HepG2 (cell line): Measurements from ENCODE around the gene ANKRD2. TPM values are rescaled to one million over a fixed set of nuclear protein-coding genes. Genes with fewer than 3 reads are reported as not detected.

ENCODE experiments used
- CREB1 ChIP-seq, 2 experiments: fragments of 450-650 bp in 1 of 2; IDR thresholded peaks; 2 replicates each; pipeline ENCODE4 v1.6.1; 2016 to 2017; ENCODE audit warnings: control low read depth in 1 of 2, mild to moderate bottlenecking in 1 of 2, missing compliant biosample characterization in 1 of 2, missing genetic modification characterization in 1 of 2
- CREM ChIP-seq, 2 experiments: sonication (generic) in 1 of 2; formaldehyde crosslinking in 1 of 2; IDR thresholded peaks; 2 replicates each; pipeline versions ENCODE4 v1.4.0 to v1.6.1; 2016 to 2020; ENCODE audit warnings: antibody characterized with exemption in 1 of 2, mild to moderate bottlenecking in 1 of 2, missing genetic modification reagents in 1 of 2
- ETV5 ChIP-seq: IDR thresholded peaks from 2 replicates; pipeline ENCODE4 v1.6.1; 2018; ENCODE audit warnings: missing biosample characterization, missing genetic modification reagents, inconsistent platforms, borderline replicate concordance
- FOSL2 ChIP-seq: sonication (generic); formaldehyde crosslinking; IDR thresholded peaks from 2 replicates; pipeline ENCODE4 v1.4.0; 2020; ENCODE audit warnings: missing genetic modification reagents
- GATAD2A ChIP-seq: IDR thresholded peaks from 2 replicates; pipeline ENCODE4 v1.6.1; 2016
- GLI4 ChIP-seq: sonication (generic); formaldehyde crosslinking; IDR thresholded peaks from 2 replicates; pipeline ENCODE4 v1.5.1; 2020; ENCODE audit warnings: missing genetic modification reagents, mild to moderate bottlenecking, moderate library complexity, borderline replicate concordance
- HNF4A ChIP-seq: sonication (generic); formaldehyde crosslinking; IDR thresholded peaks from 2 replicates; pipeline ENCODE4 v1.4.0; 2020; ENCODE audit warnings: missing genetic modification reagents
- MAFG ChIP-seq: sonication (generic); formaldehyde crosslinking; IDR thresholded peaks from 2 replicates; pipeline ENCODE4 v1.5.1; 2020; ENCODE audit warnings: mild to moderate bottlenecking, missing genetic modification reagents
- MAFK ChIP-seq, 2 experiments: IDR thresholded peaks in 1 of 2; conservative IDR thresholded peaks in 1 of 2; 2 replicates each; pipeline ENCODE4 v1.6.1; 2011; ENCODE audit warnings: improper control_type of control experiment in 2 of 2, low read length in 2 of 2
- NFE2 ChIP-seq: sonication (generic); formaldehyde crosslinking; IDR thresholded peaks from 2 replicates; pipeline ENCODE4 v1.4.0; 2020; ENCODE audit warnings: missing genetic modification reagents
- NFE2L2 ChIP-seq: fragments of 150-350 bp; IDR thresholded peaks from 2 replicates; pipeline ENCODE4 v1.6.1; 2014; ENCODE audit warnings: low read length
- PTBP1 ChIP-seq: fragments of 200-400 bp; formaldehyde crosslinking; IDR thresholded peaks from 2 replicates; pipeline ENCODE4 v1.6.1; 2018; ENCODE audit warnings: low read length, low read depth; ENCODE audit not compliant: poor library complexity, severe bottlenecking
- RAD51 ChIP-seq: fragments of 450-650 bp; IDR thresholded peaks from 2 replicates; pipeline ENCODE4 v1.6.1; 2016; ENCODE audit warnings: borderline replicate concordance
- SAFB2 ChIP-seq: sonication (generic); formaldehyde crosslinking; IDR thresholded peaks from 2 replicates; pipeline ENCODE4 v1.5.1; 2020; ENCODE audit warnings: missing genetic modification reagents, low read depth, mild to moderate bottlenecking, borderline replicate concordance
- SNRNP70 ChIP-seq: fragments of 200-400 bp; formaldehyde crosslinking; IDR thresholded peaks from 2 replicates; pipeline ENCODE4 v1.6.1; 2017; ENCODE audit warnings: mild to moderate bottlenecking, low read depth, low read length, moderate library complexity
- ZBTB7B ChIP-seq: sonication (generic); formaldehyde crosslinking; IDR thresholded peaks from 2 replicates; pipeline ENCODE4 v1.4.0; 2020; ENCODE audit warnings: missing genetic modification reagents
- ZFYVE20 ChIP-seq: sonication (generic); formaldehyde crosslinking; IDR thresholded peaks from 2 replicates; pipeline ENCODE4 v1.8.0; 2023; ENCODE audit warnings: low read depth, mild to moderate bottlenecking, moderate library complexity, missing genetic modification reagents, borderline replicate concordance
- ZNF33A ChIP-seq: sonication (generic); formaldehyde crosslinking; IDR thresholded peaks from 2 replicates; pipeline ENCODE4 v1.5.1; 2020; ENCODE audit warnings: missing genetic modification reagents, mild to moderate bottlenecking, moderate library complexity, borderline replicate concordance
- ZNF367 ChIP-seq: sonication (generic); formaldehyde crosslinking; IDR thresholded peaks from 2 replicates; pipeline ENCODE4 v1.4.0; 2020; ENCODE audit warnings: missing genetic modification reagents, borderline replicate concordance
- ZNF564 ChIP-seq: sonication (generic); formaldehyde crosslinking; IDR thresholded peaks from 2 replicates; pipeline ENCODE4 v1.8.1; 2023; ENCODE audit warnings: mild to moderate bottlenecking, missing genetic modification reagents
- ZNF883 ChIP-seq: sonication (generic); formaldehyde crosslinking; IDR thresholded peaks from 2 replicates; pipeline ENCODE4 v1.5.1; 2020; ENCODE audit warnings: mild to moderate bottlenecking, missing genetic modification reagents; ENCODE audit errors: not compliant biosample characterization
- polyA plus RNA-seq, 8 experiments: library from polyadenylated mRNA; depleted of rRNA in 3 of 8; stranded (reverse) in 7 of 8; unstranded in 1 of 8; fragments of >200 nt; fragmentation: Illumina TruSeq in 4 of 8; extraction: Trizol in 4 of 8; gene quantifications; 2 replicates each; pipeline versions ENCODE4 v1.2.1 to v1.2.3, GENCODE V29; 2011 to 2016; ENCODE audit warnings: low read depth in 4 of 8, missing spikeins in 1 of 8, mixed read lengths in 1 of 8; ENCODE audit not compliant: insufficient read depth in 1 of 8
- total RNA-seq, 5 experiments: library from RNA; depleted of rRNA; stranded (reverse); fragments of >200 nt; fragmentation: Illumina TruSeq; extraction: Trizol; gene quantifications; 2 replicates each; pipeline ENCODE4 v1.2.3, GENCODE V29; 2016; ENCODE audit warnings: low read depth in 1 of 5
- TF ChIP-seq, protein P1 (sequence below): sonication (generic); formaldehyde crosslinking; IDR thresholded peaks from 2 replicates; pipeline ENCODE4 v1.8.1; 2022; ENCODE audit warnings: low read depth, mild to moderate bottlenecking, missing genetic modification reagents
- TF ChIP-seq, protein P2 (sequence below): sonication (generic); formaldehyde crosslinking; conservative IDR thresholded peaks from 2 replicates; pipeline ENCODE4 v1.8.1; 2023; ENCODE audit warnings: missing genetic modification reagents

ANKRD2 gene
- total and polyA plus RNA-seq, 2 of the 13 experiments (the other 11 are each of a cell fraction or from before 2014, with no cell fraction given): not detected

DNA sequence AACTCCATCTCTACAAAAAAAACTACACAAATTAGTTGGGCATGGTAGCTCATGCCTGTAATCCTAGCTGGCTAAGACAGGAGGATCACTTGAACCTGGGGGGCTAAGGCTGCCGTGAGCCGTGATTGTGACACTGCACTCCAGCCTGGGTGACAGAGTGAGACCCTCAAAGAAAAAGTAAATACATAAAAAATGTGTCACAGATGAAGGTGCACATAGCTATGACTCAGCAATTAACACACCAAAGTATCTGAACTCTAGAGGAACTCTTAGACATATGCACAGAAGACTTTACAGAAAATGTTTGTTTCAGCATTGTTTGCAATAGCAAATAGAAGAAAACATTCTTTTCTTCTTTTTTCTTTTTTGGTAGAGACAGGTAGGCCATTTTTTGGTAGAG, 25.2 kb downstream of the ANKRD2 start (continued):
- TF ChIP-seq FOSL2 (peak; percentile 62), ZNF883 (CRISPR knock-in tag) (no peak), SAFB2 (CRISPR knock-in tag) (no peak), CREB1 (IDR thresholded peaks at IDR 0.05) (peak; percentile 50; the same call in 1 of the 2 replicates), CREB1 (CRISPR knock-in tag; IDR thresholded peaks at IDR 0.05) (no peak), ZBTB7B (CRISPR knock-in tag) (peak; percentile 85), GLI4 (CRISPR knock-in tag) (no peak), MAFK (conservative IDR thresholded peaks at IDR 0.05 in 1 of 2, IDR thresholded peaks at IDR 0.05 in 1 of 2; ENCODE audit: low read length in 2 of 2) (peak; percentile 92 to 97), RAD51 (no peak), GATAD2A (CRISPR knock-in tag) (0 out of 2 replicates have a peak, but pooled peaks have one; percentile 28), ZFYVE20 (CRISPR knock-in tag) (no peak), MAFG (CRISPR knock-in tag) (peak; percentile 77; the same call in 1 of the 2 replicates), SNRNP70 (no peak), NFE2 (CRISPR knock-in tag) (peak; percentile 69; the same call in 1 of the 2 replicates), ETV5 (no peak), CREM (IDR thresholded peaks at IDR 0.05) (peak; percentile 26; the same call in 1 of the 2 replicates), CREM (CRISPR knock-in tag; IDR thresholded peaks at IDR 0.05) (no peak), PTBP1 (no peak), HNF4A (0 out of 2 replicates have a peak, but pooled peaks have one; percentile 23), ZNF564 (no peak), NFE2L2 (peak; percentile 99), ZNF367 (CRISPR knock-in tag) (no peak), ZNF33A (CRISPR knock-in tag) (no peak)
- TF ChIP-seq, protein P1, sequence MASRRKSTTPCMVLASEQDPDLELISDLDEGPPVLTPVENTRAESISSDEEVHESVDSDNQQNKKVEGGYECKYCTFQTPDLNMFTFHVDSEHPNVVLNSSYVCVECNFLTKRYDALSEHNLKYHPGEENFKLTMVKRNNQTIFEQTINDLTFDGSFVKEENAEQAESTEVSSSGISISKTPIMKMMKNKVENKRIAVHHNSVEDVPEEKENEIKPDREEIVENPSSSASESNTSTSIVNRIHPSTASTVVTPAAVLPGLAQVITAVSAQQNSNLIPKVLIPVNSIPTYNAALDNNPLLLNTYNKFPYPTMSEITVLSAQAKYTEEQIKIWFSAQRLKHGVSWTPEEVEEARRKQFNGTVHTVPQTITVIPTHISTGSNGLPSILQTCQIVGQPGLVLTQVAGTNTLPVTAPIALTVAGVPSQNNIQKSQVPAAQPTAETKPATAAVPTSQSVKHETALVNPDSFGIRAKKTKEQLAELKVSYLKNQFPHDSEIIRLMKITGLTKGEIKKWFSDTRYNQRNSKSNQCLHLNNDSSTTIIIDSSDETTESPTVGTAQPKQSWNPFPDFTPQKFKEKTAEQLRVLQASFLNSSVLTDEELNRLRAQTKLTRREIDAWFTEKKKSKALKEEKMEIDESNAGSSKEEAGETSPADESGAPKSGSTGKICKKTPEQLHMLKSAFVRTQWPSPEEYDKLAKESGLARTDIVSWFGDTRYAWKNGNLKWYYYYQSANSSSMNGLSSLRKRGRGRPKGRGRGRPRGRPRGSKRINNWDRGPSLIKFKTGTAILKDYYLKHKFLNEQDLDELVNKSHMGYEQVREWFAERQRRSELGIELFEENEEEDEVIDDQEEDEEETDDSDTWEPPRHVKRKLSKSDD (CRISPR knock-in tag): no peak
- TF ChIP-seq, protein P2, sequence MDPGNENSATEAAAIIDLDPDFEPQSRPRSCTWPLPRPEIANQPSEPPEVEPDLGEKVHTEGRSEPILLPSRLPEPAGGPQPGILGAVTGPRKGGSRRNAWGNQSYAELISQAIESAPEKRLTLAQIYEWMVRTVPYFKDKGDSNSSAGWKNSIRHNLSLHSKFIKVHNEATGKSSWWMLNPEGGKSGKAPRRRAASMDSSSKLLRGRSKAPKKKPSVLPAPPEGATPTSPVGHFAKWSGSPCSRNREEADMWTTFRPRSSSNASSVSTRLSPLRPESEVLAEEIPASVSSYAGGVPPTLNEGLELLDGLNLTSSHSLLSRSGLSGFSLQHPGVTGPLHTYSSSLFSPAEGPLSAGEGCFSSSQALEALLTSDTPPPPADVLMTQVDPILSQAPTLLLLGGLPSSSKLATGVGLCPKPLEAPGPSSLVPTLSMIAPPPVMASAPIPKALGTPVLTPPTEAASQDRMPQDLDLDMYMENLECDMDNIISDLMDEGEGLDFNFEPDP (CRISPR knock-in tag): no peak
- TF ChIP-seq, all 625 proteins: peak for 15
